HEK293T (cell line): ENCODE measurements around the gene SOD2.

Experiments
- ARNT ChIP-seq: fragments of 450-650 bp; IDR thresholded peaks from 2 replicates; pipeline ENCODE4 v1.6.1; 2017; ENCODE audit warnings: mild to moderate bottlenecking
- BHLHE40 ChIP-seq: fragments of 450-650 bp; IDR thresholded peaks from 2 replicates; pipeline ENCODE4 v1.6.1; 2016; ENCODE audit warnings: mild to moderate bottlenecking, moderate library complexity, borderline replicate concordance
- CTBP1 ChIP-seq: fragments of 450-650 bp; IDR thresholded peaks from 2 replicates; pipeline ENCODE4 v1.6.1; 2016; ENCODE audit warnings: borderline replicate concordance
- ELF4 ChIP-seq: fragments of 450-650 bp; IDR thresholded peaks from 2 replicates; pipeline ENCODE4 v1.6.1; 2017; ENCODE audit warnings: antibody characterized with exemption
- FOXA1 ChIP-seq: fragments of 450-650 bp; IDR thresholded peaks from 2 replicates; pipeline ENCODE4 v1.6.1; 2016; ENCODE audit warnings: mild to moderate bottlenecking
- FOXK2 ChIP-seq: fragments of 450-650 bp; IDR thresholded peaks from 2 replicates; pipeline ENCODE4 v1.6.1; 2016; ENCODE audit warnings: mild to moderate bottlenecking
- HDGF ChIP-seq: fragments of 450-650 bp; IDR thresholded peaks from 2 replicates; pipeline ENCODE4 v1.6.1; 2017; ENCODE audit warnings: antibody characterized with exemption, borderline replicate concordance
- L3MBTL2 ChIP-seq: fragments of 450-650 bp; conservative IDR thresholded peaks from 2 replicates; pipeline ENCODE4 v1.6.1; 2016; ENCODE audit warnings: mild to moderate bottlenecking
- LEF1 ChIP-seq: fragments of 450-650 bp; IDR thresholded peaks from 2 replicates; pipeline ENCODE4 v1.6.1; 2017; ENCODE audit warnings: mild to moderate bottlenecking, borderline replicate concordance
- NFRKB ChIP-seq: fragments of 450-650 bp; IDR thresholded peaks from 2 replicates; pipeline ENCODE4 v1.6.1; 2016; ENCODE audit warnings: mild to moderate bottlenecking, moderate library complexity
- SP1 ChIP-seq: fragments of 450-650 bp; IDR thresholded peaks from 2 replicates; pipeline ENCODE4 v1.6.1; 2017
- SUZ12 ChIP-seq: fragments of 450-650 bp; IDR thresholded peaks from 2 replicates; pipeline ENCODE4 v1.6.1; 2016; ENCODE audit warnings: mild to moderate bottlenecking
- ZNF384 ChIP-seq: fragments of 450-650 bp; IDR thresholded peaks from 2 replicates; pipeline ENCODE4 v1.6.1; 2016
- TF ChIP-seq, protein P1 (sequence below): fragments of 450-650 bp; IDR thresholded peaks from 2 replicates; pipeline ENCODE4 v1.6.1; 2016

DNA sequence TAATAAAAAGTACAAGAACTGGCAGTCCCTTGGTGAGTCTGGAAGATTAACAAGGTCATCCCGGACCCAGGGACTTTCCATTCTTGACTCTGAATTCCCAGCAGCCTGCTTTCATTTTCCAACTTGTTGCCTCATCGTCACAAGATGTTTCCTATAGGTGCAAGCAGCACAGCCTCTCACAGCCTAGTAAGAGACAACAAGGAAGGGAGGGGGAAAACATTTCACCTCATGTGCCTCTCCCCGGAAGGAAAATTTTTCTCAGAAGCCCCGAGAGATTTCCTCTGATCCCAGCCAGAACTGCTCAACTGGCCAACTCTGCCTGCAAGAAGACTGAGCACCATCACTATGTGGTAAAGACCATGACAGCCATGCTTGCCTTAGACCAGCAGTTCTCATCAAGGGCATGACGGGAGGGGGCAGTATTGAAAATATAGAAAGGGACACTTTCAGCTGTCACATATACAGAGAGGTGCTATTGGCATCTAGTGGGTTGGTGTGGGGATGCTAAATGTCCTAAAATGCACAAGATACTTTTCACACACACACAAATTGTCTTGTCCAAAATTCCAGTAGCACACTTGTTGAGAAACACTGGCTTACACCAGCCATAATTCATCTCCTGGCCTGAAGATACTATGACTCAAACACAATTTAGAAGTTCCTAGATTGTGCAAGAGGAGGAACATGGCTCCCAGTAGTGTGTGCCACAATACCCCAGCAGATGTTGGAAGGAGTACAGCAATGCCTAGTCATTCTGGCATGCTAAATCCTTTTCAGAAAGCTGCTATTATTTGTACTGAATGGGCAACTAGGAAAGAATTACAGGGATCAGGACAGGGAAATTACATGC is 23.4 kb upstream of the SOD2 start:
- TF ChIP-seq LEF1 (no peak), NFRKB (no peak), HDGF (no peak), FOXA1 (no peak), CTBP1 (no peak), SUZ12 (no peak), SP1 (no peak), BHLHE40 (no peak), ZNF384 (no peak), ELF4 (no peak), ARNT (no peak), L3MBTL2 (no peak), FOXK2 (no peak)
- TF ChIP-seq, protein P1, sequence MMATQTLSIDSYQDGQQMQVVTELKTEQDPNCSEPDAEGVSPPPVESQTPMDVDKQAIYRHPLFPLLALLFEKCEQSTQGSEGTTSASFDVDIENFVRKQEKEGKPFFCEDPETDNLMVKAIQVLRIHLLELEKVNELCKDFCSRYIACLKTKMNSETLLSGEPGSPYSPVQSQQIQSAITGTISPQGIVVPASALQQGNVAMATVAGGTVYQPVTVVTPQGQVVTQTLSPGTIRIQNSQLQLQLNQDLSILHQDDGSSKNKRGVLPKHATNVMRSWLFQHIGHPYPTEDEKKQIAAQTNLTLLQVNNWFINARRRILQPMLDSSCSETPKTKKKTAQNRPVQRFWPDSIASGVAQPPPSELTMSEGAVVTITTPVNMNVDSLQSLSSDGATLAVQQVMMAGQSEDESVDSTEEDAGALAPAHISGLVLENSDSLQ, result no peak
